ENCODE data around the gene MOB3B.

MOB3B gene

DNA sequence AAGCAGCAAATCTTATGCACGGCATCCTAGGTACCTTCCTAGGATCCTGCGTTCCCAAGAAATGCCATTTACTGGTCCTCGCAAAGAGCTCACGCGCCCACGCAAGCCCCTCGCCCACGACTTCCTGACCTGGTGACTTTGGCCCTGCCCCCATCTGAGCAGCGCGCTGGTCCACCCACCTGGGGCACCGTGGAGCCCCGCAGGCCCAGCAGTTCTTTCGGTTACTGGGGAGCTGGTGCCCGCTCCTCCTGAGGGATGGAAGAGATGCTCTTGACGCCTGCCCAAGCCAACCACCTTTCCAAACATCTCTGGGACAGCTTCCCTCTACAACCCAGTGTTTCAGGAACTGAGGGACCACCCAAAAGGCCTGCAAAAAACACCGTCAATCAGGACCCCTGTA is 249.4 kb downstream of the MOB3B start:
- no peak overlapping the region for H3K27ac Mint-ChIP-seq
- no peaks in the 10 kb centered on the region for H3K4me1 Mint-ChIP-seq
- H3K27me3 Mint-ChIP-seq = peaks cover 9% of the 10 kb centered on the region
- H3K4me3 Mint-ChIP-seq = no peak overlapping the region
- H3K9me3 Mint-ChIP-seq = no peaks in the 10 kb centered on the region
- ATAC-seq = no peak
- no peak for DNase-seq
- H3K36me3 Mint-ChIP-seq (ENCODE audit: low read depth) = no peaks in the 10 kb centered on the region

DNA sequence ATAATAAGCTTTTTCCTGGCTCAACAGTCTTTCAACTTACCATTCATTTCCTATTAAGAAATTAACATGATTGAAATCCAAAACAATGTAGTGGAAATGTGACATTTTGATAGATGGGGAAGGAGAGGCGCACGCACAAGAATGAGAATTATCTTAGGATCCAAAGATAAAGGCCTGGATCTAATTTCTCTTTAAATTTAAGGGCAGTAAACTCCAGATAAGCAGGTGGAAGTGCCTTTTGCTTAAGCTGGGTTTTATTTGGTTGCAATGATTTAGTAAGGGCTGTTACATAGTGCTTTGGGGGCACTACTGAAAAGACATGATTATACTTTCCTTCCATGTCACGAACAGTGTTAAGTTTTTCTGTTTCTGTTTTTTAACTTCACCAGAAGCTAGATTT is 250.0 kb downstream of the MOB3B start:
- no peaks in the 10 kb centered on the region for H3K4me1 Mint-ChIP-seq
- H3K27me3 Mint-ChIP-seq = peaks cover 8% of the 10 kb centered on the region
- H3K27ac Mint-ChIP-seq = no peak overlapping the region
- ATAC-seq (no peak), DNase-seq (no peak)
- no peaks in the 10 kb centered on the region for H3K9me3 Mint-ChIP-seq
- H3K36me3 Mint-ChIP-seq (ENCODE audit: low read depth) = no peaks in the 10 kb centered on the region
- H3K4me3 Mint-ChIP-seq = no peak overlapping the region

DNA sequence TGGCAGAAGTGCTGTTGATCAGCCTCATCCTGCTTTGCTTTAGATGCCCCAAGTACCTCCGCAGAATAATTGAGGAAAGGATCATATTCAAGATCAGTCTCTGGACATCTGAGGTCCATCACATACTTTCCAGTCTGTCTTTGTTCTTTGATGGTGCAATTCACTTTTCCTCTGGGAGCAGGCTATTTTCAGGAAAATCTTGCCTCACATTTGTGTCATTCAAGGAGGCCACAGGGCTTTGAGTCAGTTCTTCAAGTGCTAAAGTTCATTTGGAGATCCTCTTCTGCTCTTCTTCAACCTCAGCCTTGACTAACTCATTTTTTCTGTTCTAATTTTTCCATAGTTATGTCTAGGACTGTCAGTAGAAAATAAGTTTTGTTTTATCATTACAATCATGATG is 251.2 kb downstream of the MOB3B start:
- no peak overlapping the region for H3K4me3 Mint-ChIP-seq
- H3K36me3 Mint-ChIP-seq (ENCODE audit: low read depth) = no peaks in the 10 kb centered on the region
- ATAC-seq (no peak), DNase-seq (no peak)
- H3K9me3 Mint-ChIP-seq = no peaks in the 10 kb centered on the region
- peaks cover 7% of the 10 kb centered on the region for H3K27me3 Mint-ChIP-seq
- no peak overlapping the region for H3K27ac Mint-ChIP-seq
- no peaks in the 10 kb centered on the region for H3K4me1 Mint-ChIP-seq

DNA sequence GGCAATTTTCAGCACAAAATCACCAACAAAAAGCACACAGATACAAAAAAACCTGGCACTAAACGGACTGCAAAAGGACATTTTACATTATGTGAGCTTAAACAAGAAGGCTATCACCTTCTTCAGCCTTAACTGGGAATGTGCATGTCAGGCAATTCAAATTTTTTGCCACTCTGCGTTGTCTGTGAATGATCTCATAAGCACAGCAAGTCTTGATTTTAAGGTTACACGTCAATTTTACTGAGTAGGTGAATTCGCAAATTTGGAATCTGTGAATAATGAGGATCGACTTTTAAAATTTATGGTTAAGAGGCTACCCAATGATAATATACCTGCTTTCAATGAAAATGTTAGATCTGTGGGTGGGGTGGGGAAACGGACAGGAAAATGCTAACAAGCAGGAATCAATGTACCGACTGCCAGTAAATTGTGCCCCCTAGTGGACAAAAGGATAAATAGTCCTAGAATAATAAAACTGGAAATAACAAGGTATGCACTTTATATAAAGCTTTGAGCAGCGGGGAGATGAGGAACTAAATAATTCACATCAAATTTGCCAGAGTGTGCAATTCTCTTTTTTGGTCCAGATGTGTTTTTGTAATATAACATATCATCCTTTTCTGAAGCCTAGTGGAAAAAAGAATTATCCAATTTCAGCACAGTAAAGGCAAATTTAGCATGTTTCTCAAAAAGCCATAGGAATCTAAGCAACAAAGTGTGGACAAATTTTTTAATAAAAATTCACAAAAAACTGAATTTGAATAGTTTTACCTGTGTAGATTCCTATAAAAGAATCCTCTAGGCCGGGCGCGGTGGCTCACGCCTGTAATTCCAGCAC is 253.2 kb downstream of the MOB3B start:
- Mint-ChIP-seq H3K27ac (no peak overlapping the region), H3K4me3 (no peak overlapping the region), H3K9me3 (no peaks in the 10 kb centered on the region), H3K4me1 (no peaks in the 10 kb centered on the region), H3K27me3 (peaks cover 2% of the 10 kb centered on the region), H3K36me3 (ENCODE audit: low read depth) (no peaks in the 10 kb centered on the region)
- no peak for ATAC-seq
- DNase-seq = no peak
